Esophagus squamous epithelium (tissue), 4 donors: ENCODE data around the gene DENND5B.
"Not testable (repeated sequence)": the region's sequence is repeated elsewhere in the genome, so short reads cannot be mapped to it uniquely, and the experiment has no call there.

Experiments used
- POLR2A ChIP-seq, 4 donors: fragments of 450-650 bp; IDR thresholded peaks; one replicate each; pipeline ENCODE4 v1.6.1; 2017; ENCODE audit warnings: antibody characterized with exemption in 4 of 4, mild to moderate bottlenecking in 4 of 4, moderate library complexity in 3 of 4
- TF ChIP-seq, protein P1 (sequence below), 6 experiments: fragments of 450-650 bp in 4 of 6; fragments of 200-600 bp in 2 of 6; sonication (generic) in 2 of 6; IDR thresholded peaks; one replicate each; pipeline ENCODE4 v1.5.1; 2016 to 2019; ENCODE audit warnings: antibody characterized with exemption in 6 of 6, mild to moderate bottlenecking in 4 of 6, moderate library complexity in 4 of 6

DNA sequence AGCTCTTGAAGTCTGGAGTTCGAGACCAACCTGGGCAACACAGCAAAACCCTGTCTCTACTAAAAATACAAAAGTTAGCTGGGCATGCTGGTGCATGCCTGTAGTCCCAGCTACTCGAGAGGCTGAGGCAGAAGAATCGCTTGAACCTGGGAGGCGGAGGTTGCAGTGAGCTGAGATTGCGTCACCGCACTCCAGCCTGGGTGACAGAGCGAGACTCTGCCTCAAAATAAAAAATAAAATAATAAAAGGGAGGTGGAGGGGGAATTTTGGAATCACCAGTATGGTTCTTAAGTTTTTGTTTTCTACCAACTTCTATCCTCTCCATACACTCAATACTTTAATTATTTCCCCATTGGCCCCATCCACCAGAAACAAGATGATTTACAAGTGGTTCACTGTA is 16.6 kb downstream of the DENND5B start:
- TF ChIP-seq, protein P1, sequence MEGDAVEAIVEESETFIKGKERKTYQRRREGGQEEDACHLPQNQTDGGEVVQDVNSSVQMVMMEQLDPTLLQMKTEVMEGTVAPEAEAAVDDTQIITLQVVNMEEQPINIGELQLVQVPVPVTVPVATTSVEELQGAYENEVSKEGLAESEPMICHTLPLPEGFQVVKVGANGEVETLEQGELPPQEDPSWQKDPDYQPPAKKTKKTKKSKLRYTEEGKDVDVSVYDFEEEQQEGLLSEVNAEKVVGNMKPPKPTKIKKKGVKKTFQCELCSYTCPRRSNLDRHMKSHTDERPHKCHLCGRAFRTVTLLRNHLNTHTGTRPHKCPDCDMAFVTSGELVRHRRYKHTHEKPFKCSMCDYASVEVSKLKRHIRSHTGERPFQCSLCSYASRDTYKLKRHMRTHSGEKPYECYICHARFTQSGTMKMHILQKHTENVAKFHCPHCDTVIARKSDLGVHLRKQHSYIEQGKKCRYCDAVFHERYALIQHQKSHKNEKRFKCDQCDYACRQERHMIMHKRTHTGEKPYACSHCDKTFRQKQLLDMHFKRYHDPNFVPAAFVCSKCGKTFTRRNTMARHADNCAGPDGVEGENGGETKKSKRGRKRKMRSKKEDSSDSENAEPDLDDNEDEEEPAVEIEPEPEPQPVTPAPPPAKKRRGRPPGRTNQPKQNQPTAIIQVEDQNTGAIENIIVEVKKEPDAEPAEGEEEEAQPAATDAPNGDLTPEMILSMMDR (IDR thresholded peaks at IDR 0.05), result not testable (repeated sequence)
- TF ChIP-seq POLR2A (IDR thresholded peaks at IDR 0.05), result not testable (repeated sequence)
